ENCODE measurements around the gene NFILZ.

Gene NFILZ

GRCh38 chr19:8657869-8658268 lies 27.4 kb downstream of the NFILZ start:
- ATAC-seq, result no peak

GRCh38 chr19:8659905-8660304 lies 29.5 kb downstream of the NFILZ start:
- no peak for TF ChIP-seq CSRNP3 (CRISPR knock-in tag; IDR thresholded peaks at IDR 0.05)
- no peak for ATAC-seq

More at GRCh38 chr19:8657869-8658268, 27.4 kb downstream of the NFILZ start:
- no peak for TF ChIP-seq ARNTL (CRISPR knock-in tag; IDR thresholded peaks at IDR 0.05; ENCODE audit: borderline replicate concordance, low read depth)
- TF ChIP-seq, protein P1, sequence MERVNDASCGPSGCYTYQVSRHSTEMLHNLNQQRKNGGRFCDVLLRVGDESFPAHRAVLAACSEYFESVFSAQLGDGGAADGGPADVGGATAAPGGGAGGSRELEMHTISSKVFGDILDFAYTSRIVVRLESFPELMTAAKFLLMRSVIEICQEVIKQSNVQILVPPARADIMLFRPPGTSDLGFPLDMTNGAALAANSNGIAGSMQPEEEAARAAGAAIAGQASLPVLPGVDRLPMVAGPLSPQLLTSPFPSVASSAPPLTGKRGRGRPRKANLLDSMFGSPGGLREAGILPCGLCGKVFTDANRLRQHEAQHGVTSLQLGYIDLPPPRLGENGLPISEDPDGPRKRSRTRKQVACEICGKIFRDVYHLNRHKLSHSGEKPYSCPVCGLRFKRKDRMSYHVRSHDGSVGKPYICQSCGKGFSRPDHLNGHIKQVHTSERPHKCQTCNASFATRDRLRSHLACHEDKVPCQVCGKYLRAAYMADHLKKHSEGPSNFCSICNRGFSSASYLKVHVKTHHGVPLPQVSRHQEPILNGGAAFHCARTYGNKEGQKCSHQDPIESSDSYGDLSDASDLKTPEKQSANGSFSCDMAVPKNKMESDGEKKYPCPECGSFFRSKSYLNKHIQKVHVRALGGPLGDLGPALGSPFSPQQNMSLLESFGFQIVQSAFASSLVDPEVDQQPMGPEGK (CRISPR knock-in tag; IDR thresholded peaks at IDR 0.05; ENCODE audit: borderline replicate concordance), result no peak
- TF ChIP-seq TOX (CRISPR knock-in tag; IDR thresholded peaks at IDR 0.05; ENCODE audit: borderline replicate concordance), result no peak
- TF ChIP-seq OSR1 (CRISPR knock-in tag; IDR thresholded peaks at IDR 0.05), result no peak
- TF ChIP-seq ESRRG (CRISPR knock-in tag; IDR thresholded peaks at IDR 0.05), result no peak
- TF ChIP-seq ISL1 (CRISPR knock-in tag; IDR thresholded peaks at IDR 0.05), result no peak
- TF ChIP-seq CSRNP3 (CRISPR knock-in tag; IDR thresholded peaks at IDR 0.05), result no peak
- TF ChIP-seq POU6F1 (CRISPR knock-in tag; IDR thresholded peaks at IDR 0.05; ENCODE audit: borderline replicate concordance, low read depth), result no peak
- TF ChIP-seq, protein P2, sequence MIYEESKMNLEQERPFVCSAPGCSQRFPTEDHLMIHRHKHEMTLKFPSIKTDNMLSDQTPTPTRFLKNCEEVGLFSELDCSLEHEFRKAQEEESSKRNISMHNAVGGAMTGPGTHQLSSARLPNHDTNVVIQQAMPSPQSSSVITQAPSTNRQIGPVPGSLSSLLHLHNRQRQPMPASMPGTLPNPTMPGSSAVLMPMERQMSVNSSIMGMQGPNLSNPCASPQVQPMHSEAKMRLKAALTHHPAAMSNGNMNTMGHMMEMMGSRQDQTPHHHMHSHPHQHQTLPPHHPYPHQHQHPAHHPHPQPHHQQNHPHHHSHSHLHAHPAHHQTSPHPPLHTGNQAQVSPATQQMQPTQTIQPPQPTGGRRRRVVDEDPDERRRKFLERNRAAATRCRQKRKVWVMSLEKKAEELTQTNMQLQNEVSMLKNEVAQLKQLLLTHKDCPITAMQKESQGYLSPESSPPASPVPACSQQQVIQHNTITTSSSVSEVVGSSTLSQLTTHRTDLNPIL (CRISPR knock-in tag; IDR thresholded peaks at IDR 0.05; ENCODE audit: low read depth), result no peak
- TF ChIP-seq ZNF8 (CRISPR knock-in tag; IDR thresholded peaks at IDR 0.05), result no peak
- no peak for TF ChIP-seq TCF4 (CRISPR knock-in tag; IDR thresholded peaks at IDR 0.05; ENCODE audit: borderline replicate concordance)
- no peak for TF ChIP-seq ZNF70 (CRISPR knock-in tag; IDR thresholded peaks at IDR 0.05)
- TF ChIP-seq ZNF565 (CRISPR knock-in tag; conservative IDR thresholded peaks at IDR 0.05; ENCODE audit: low read depth), result no peak
- TF ChIP-seq TSHZ2 (CRISPR knock-in tag; IDR thresholded peaks at IDR 0.05), result no peak

GRCh38 chr19:8662263-8662662 lies 31.8 kb downstream of the NFILZ start:
- ATAC-seq, result no peak
- TF ChIP-seq RARB (CRISPR knock-in tag; IDR thresholded peaks at IDR 0.05) (no peak), CSRNP3 (CRISPR knock-in tag; IDR thresholded peaks at IDR 0.05) (no peak)
